ENCODE data around the gene KCNIP4. TPM values are rescaled to one million over a fixed set of nuclear protein-coding genes. Genes with fewer than 3 reads are reported as not detected.

KCNIP4 gene
- total and polyA plus RNA-seq, 9 of the 15 experiments (the other 6 are each of a cell fraction or from before 2014, with no cell fraction given) = 0.25 to 0.41 TPM; not detected in 7

GRCh38 chr4:21592970-21593670 is 355.5 kb downstream of the KCNIP4 start (continued):
- TF ChIP-seq PKNOX1 (IDR thresholded peaks at IDR 0.05) = no peak

GRCh38 chr4:21577056-21577455 is 371.5 kb downstream of the KCNIP4 start:
- Histone ChIP-seq H3K36me3 (ENCODE audit: control insufficient read depth, insufficient read depth, low read length) (no peaks in the 10 kb centered on the region), H3K4me1 (replicated peaks in 1 of 2; ENCODE audit: control insufficient read depth in 2 of 2, insufficient read depth in 2 of 2, low read length in 2 of 2) (no peaks in the 10 kb centered on the region), H3K4me3 (no peak overlapping the region), H3K27ac (ENCODE audit: extremely low read depth, low read depth, low read length) (no peak overlapping the region), H3K79me2 (ENCODE audit: control insufficient read depth, insufficient read depth, low read length) (no peaks in the 10 kb centered on the region), H3K9me1 (ENCODE audit: control insufficient read depth, insufficient read depth, low read length) (no peaks in the 10 kb centered on the region), H3K9me3 (replicated peaks; ENCODE audit: control insufficient read depth, insufficient read depth, low read depth, low read length) (no peaks in the 10 kb centered on the region), H2AFZ (ENCODE audit: low read depth, low read length) (no peak overlapping the region), H3K4me2 (ENCODE audit: insufficient read depth, low read length) (no peak overlapping the region), H4K20me1 (replicated peaks; ENCODE audit: control insufficient read depth, insufficient read depth, low read length) (no peaks in the 10 kb centered on the region), H3K9ac (ENCODE audit: insufficient read depth in 1 of 2, low read depth in 2 of 2, low read length in 2 of 2) (no peak overlapping the region), H3K27me3 (ENCODE audit: control insufficient read depth in 2 of 2, insufficient read depth in 2 of 2, low read length in 2 of 2) (no peaks in the 10 kb centered on the region)
- CTCF ChIA-PET (ENCODE audit: low intra/inter-chr PET ratio) = no interaction called here
- intact Hi-C loops (cut with micrococcal nuclease) (no loop called here), in situ Hi-C loops (cut with MboI) (no loop called here)
- ATAC-seq (no peak), FAIRE-seq (no peak), DNase-seq (ENCODE audit: extremely low read depth in 1 of 4, low spot score in 3 of 4) (no peak)
- 8% methylated on average over 2 of the region's 2 CpGs for WGBS (ENCODE audit: insufficient coverage, low coverage, missing lambda C conversion rate)
- POLR2A ChIA-PET = no interaction called here
- BruUV-seq (replicated peaks) = no TSS peak
- no peak for TF ChIP-seq ARNT (IDR thresholded peaks at IDR 0.05)
- TF ChIP-seq TCFL5 (CRISPR knock-in tag; conservative IDR thresholded peaks at IDR 0.05) = no peak
- TF ChIP-seq ZFP30 (CRISPR knock-in tag; IDR thresholded peaks at IDR 0.05; ENCODE audit: borderline replicate concordance) = no peak
- no peak for TF ChIP-seq ZNF609 (CRISPR knock-in tag; IDR thresholded peaks at IDR 0.05; ENCODE audit: borderline replicate concordance)
- TF ChIP-seq NR3C1 (CRISPR knock-in tag; IDR thresholded peaks at IDR 0.05) = no peak
- no peak for TF ChIP-seq ZZZ3 (IDR thresholded peaks at IDR 0.05)
- TF ChIP-seq CUX1 (CRISPR knock-in tag; IDR thresholded peaks at IDR 0.05) = no peak
- TF ChIP-seq SP2 (IDR thresholded peaks at IDR 0.05; ENCODE audit: extremely low read depth, low read depth, low read length, poor library complexity, severe bottlenecking) = no peak
